ENCODE results near the gene ATP2B1. TPM values are rescaled to one million over a fixed set of nuclear protein-coding genes. Genes with fewer than 3 reads are reported as not detected.

ATP2B1 gene
- total and polyA plus RNA-seq, 4 donors: 8.5 to 120 (median 24.5) TPM

DNA sequence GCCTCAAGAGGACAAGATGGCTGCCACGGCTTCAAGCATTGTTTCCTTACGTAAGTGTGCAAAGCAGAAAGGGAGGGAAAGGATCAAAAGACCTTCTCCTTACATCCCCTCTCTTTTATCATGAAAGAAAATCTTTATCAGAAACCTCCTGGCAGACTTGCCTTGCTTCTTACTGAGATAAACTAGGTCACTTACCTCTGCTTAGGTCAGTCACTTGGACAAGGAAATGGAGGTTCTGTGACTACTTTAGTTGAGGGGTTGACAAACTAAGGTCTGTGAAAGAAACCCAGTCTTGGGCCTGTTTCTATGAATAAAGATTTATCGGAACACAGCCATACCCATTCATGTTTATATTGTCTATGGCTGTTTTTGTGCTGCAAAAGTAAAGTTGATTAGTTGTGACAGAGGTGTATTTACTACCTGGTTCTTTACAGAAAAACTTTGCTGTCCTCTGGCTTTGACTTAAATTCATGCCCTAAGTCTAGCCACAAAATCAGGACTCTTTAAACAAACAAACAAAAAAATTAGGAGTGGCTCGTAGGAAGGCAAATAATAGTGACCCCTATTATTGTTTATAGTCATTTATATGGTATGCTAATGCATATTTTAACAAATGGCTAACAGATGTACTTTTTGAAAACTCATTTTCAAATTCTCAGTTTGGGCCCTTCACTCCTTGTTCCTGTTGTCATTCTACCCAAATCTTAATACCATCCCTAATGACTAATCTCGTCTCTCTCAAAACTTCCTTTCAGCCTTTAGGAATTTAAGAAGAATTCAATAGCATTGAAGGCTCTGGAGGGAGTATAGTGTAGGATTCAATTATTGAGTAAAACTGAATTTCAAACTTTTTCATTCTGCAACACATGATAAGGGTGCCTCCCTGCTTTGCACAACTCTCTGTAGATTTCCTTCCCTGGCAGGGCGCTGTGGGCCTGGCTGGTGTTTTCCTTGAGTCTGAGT is 42.0 kb upstream of the ATP2B1 start:
- Histone ChIP-seq H3K4me1 (ENCODE audit: control insufficient read depth in 5 of 5, insufficient read depth in 5 of 5, low read length in 5 of 5) (no peaks in the 10 kb centered on the region), H3K27ac (ENCODE audit: low read depth in 1 of 2, low read length in 1 of 2) (no peak overlapping the region), H3K4me3 (no peak overlapping the region), H3K27me3 (ENCODE audit: control insufficient read depth in 3 of 3, insufficient read depth in 3 of 3, low read length in 2 of 3) (no peaks in the 10 kb centered on the region), H3K36me3 (ENCODE audit: control insufficient read depth in 4 of 4, insufficient read depth in 4 of 4, low read length in 4 of 4) (no peaks in the 10 kb centered on the region), H3K9me3 (ENCODE audit: control insufficient read depth in 4 of 4, insufficient read depth in 3 of 4, low read length in 3 of 4) (no peaks in the 10 kb centered on the region), H3K9ac (ENCODE audit: insufficient read depth in 1 of 2, low read length in 2 of 2) (no peak overlapping the region)
- TF ChIP-seq, protein P1, sequence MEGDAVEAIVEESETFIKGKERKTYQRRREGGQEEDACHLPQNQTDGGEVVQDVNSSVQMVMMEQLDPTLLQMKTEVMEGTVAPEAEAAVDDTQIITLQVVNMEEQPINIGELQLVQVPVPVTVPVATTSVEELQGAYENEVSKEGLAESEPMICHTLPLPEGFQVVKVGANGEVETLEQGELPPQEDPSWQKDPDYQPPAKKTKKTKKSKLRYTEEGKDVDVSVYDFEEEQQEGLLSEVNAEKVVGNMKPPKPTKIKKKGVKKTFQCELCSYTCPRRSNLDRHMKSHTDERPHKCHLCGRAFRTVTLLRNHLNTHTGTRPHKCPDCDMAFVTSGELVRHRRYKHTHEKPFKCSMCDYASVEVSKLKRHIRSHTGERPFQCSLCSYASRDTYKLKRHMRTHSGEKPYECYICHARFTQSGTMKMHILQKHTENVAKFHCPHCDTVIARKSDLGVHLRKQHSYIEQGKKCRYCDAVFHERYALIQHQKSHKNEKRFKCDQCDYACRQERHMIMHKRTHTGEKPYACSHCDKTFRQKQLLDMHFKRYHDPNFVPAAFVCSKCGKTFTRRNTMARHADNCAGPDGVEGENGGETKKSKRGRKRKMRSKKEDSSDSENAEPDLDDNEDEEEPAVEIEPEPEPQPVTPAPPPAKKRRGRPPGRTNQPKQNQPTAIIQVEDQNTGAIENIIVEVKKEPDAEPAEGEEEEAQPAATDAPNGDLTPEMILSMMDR (IDR thresholded peaks at IDR 0.05; ENCODE audit: control extremely low read depth, extremely low read depth): no peak
- DNase-seq: no peak
- WGBS, 2 donors: 72 to 76% methylated on average over 6 of the region's 6 CpGs
- no peak for ATAC-seq (ENCODE audit: insufficient read depth, low FRiP score)

DNA sequence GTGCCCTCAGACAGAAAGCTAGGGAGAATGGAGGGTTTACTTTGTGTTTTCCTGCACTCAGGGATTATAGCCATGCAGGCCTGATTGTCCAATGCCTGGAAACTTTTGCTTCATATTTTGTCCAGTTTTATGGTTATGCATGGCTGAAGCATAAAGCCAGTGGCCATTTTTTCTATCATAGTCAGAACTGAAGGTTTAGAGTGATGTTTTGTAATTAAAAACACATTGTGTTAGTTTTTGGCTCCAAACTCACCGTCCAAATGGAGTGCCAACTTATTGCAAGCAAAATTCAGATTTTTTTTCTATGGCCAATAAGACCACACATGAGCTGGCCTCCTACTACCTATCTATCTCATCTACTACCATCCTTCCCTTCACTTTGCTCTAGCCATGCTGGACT is 40.2 kb upstream of the ATP2B1 start:
- H3K27ac ChIP-seq (ENCODE audit: low read depth in 1 of 2, low read length in 1 of 2): no peak overlapping the region
- DNase-seq: no peak
- no peaks in the 10 kb centered on the region for H3K4me1 ChIP-seq (ENCODE audit: control insufficient read depth in 5 of 5, insufficient read depth in 5 of 5, low read length in 5 of 5)
- no peaks in the 10 kb centered on the region for H3K36me3 ChIP-seq (ENCODE audit: control insufficient read depth in 4 of 4, insufficient read depth in 4 of 4, low read length in 4 of 4)
- 86 to 91% methylated on average over 1 of the region's 1 CpG for WGBS, 2 donors
- no peaks in the 10 kb centered on the region for H3K27me3 ChIP-seq (ENCODE audit: control insufficient read depth in 3 of 3, insufficient read depth in 3 of 3, low read length in 2 of 3)
- no peak overlapping the region for H3K9ac ChIP-seq (ENCODE audit: insufficient read depth in 1 of 2, low read length in 2 of 2)
- TF ChIP-seq, protein P1 (IDR thresholded peaks at IDR 0.05; ENCODE audit: control extremely low read depth, extremely low read depth): no peak
- H3K9me3 ChIP-seq (ENCODE audit: control insufficient read depth in 4 of 4, insufficient read depth in 3 of 4, low read length in 3 of 4): no peaks in the 10 kb centered on the region
- no peak overlapping the region for H3K4me3 ChIP-seq
- ATAC-seq (ENCODE audit: insufficient read depth, low FRiP score): no peak

DNA sequence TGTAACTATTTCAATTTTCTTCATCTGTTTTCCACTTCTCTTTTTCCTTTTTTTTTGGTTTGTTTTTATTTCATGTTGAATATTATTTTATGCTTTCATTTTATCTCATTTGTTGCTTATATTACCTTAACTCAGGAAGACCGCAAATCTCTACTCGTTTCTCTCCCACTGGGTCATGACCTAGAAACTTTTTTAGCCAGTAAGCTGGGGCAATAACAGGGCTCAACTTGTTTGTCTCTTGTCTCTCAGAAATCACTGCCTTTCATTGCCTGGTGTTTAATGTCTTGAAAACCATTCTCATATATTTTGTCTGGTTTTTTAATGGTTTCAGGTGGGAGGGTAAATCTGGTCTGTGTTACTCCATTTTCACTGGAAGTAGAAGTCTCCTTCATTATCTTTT is 36.6 kb upstream of the ATP2B1 start:
- Histone ChIP-seq H3K27me3 (ENCODE audit: control insufficient read depth in 3 of 3, insufficient read depth in 3 of 3, low read length in 2 of 3) (no peaks in the 10 kb centered on the region), H3K9me3 (ENCODE audit: control insufficient read depth in 4 of 4, insufficient read depth in 3 of 4, low read length in 3 of 4) (no peaks in the 10 kb centered on the region), H3K36me3 (ENCODE audit: control insufficient read depth in 4 of 4, insufficient read depth in 4 of 4, low read length in 4 of 4) (no peaks in the 10 kb centered on the region), H3K27ac (ENCODE audit: low read depth in 1 of 2, low read length in 1 of 2) (no peak overlapping the region), H3K4me1 (ENCODE audit: control insufficient read depth in 5 of 5, insufficient read depth in 5 of 5, low read length in 5 of 5) (no peaks in the 10 kb centered on the region), H3K4me3 (no peak overlapping the region), H3K9ac (ENCODE audit: insufficient read depth in 1 of 2, low read length in 2 of 2) (no peak overlapping the region)
- ATAC-seq (ENCODE audit: insufficient read depth, low FRiP score) (no peak), DNase-seq (no peak)
- TF ChIP-seq, protein P1 (IDR thresholded peaks at IDR 0.05; ENCODE audit: control extremely low read depth, extremely low read depth): no peak
- 84 to 88% methylated on average over 2 of the region's 2 CpGs for WGBS, 2 donors

Measured in lung (tissue), 12 donors.